Vagina (tissue), 2 donors: Measurements from ENCODE around the gene USP43.

Experiments
- CTCF ChIP-seq, 3 experiments: fragments of 450-650 bp in 2 of 3; fragments of 200-600 bp in 1 of 3; sonication (generic) in 1 of 3; IDR thresholded peaks; one replicate each; pipeline ENCODE4 v1.5.1; 2017 to 2019; ENCODE audit warnings: antibody characterized with exemption in 3 of 3, mild to moderate bottlenecking in 2 of 3, moderate library complexity in 2 of 3
- POLR2A ChIP-seq, 2 donors: fragments of 450-650 bp; IDR thresholded peaks; one replicate each; pipeline ENCODE4 v1.6.1; 2017; ENCODE audit warnings: antibody characterized with exemption in 2 of 2, mild to moderate bottlenecking in 2 of 2, moderate library complexity in 2 of 2

- no peak for TF ChIP-seq POLR2A (IDR thresholded peaks at IDR 0.05)
- no peak for TF ChIP-seq CTCF (IDR thresholded peaks at IDR 0.05)
These were observed 118.3 kb downstream of the USP43 start for GRCh38 chr17:9763643-9764042.
